Gastroesophageal sphincter (tissue), 4 donors: ENCODE results near the gene IL17RA. TPM values are rescaled to one million over a fixed set of nuclear protein-coding genes. Genes with fewer than 3 reads are reported as not detected.
"Not testable (repeated sequence)": the region's sequence is repeated elsewhere in the genome, so short reads cannot be mapped to it uniquely, and the experiment has no call there.

Source experiments
- ATAC-seq: fragments of 150-250 bp; one replicate; pipeline ENCODE4 v1.9.1; 2016; ENCODE audit warnings: mild to moderate bottlenecking, moderate library complexity
- H3K27ac ChIP-seq, 4 donors: fragments of 200-600 bp; sonication (generic) in 3 of 4; 1 replicate in 3 of 4; 2 replicates in 1 of 4; pipeline ENCODE4 v1.5.1; 2016 to 2019
- H3K27me3 ChIP-seq: fragments of 200-600 bp; sonication (generic); one replicate; pipeline ENCODE4 v1.5.1; 2019
- H3K36me3 ChIP-seq, 2 donors: fragments of 200-600 bp; sonication (generic); one replicate each; pipeline ENCODE4 v1.5.1; 2019; ENCODE audit warnings: control low read depth in 1 of 2
- H3K4me1 ChIP-seq, 3 donors: fragments of 200-600 bp; sonication (generic); 1 replicate in 2 of 3; 2 replicates in 1 of 3; pipeline ENCODE4 v1.5.1; 2016 to 2019; ENCODE audit warnings: control low read depth in 2 of 3
- H3K4me3 ChIP-seq, 2 donors: fragments of 200-600 bp; sonication (generic); one replicate each; pipeline ENCODE4 v1.5.1; 2019; ENCODE audit warnings: mild to moderate bottlenecking in 1 of 2, moderate library complexity in 1 of 2
- H3K9me3 ChIP-seq, 3 donors: fragments of 200-600 bp; sonication (generic); one replicate each; pipeline ENCODE4 v1.5.1; 2017 to 2019; ENCODE audit warnings: control low read depth in 2 of 3
- CTCF ChIP-seq, 4 experiments: fragments of 200-600 bp in 2 of 4; fragments of 450-650 bp in 2 of 4; sonication (generic) in 1 of 4; IDR thresholded peaks; one replicate each; pipeline ENCODE4 v1.5.1; 2017 to 2019; ENCODE audit warnings: antibody characterized with exemption in 4 of 4, mild to moderate bottlenecking in 2 of 4, moderate library complexity in 2 of 4
- EP300 ChIP-seq: sonication (generic); formaldehyde crosslinking; IDR thresholded peaks from one replicate; pipeline ENCODE4 v1.6.1; 2017; ENCODE audit warnings: antibody characterized with exemption, mild to moderate bottlenecking
- POLR2A ChIP-seq, 2 donors: fragments of 450-650 bp; IDR thresholded peaks; one replicate each; pipeline ENCODE4 v1.6.1; 2017; ENCODE audit warnings: antibody characterized with exemption in 2 of 2, mild to moderate bottlenecking in 2 of 2, moderate library complexity in 1 of 2
- POLR2AphosphoS5 ChIP-seq: sonication (generic); formaldehyde crosslinking; IDR thresholded peaks from one replicate; pipeline ENCODE4 v1.6.1; 2017; ENCODE audit warnings: antibody characterized with exemption
- WGBS, 2 donors: methylation state at CpG; one replicate each; pipeline ENCODE4 v1.1.5; 2018; ENCODE audit warnings: low coverage in 1 of 2; 5-methylcytosine and 5-hydroxymethylcytosine counted together
- total RNA-seq, 4 donors: library from RNA; depleted of rRNA; stranded (reverse); fragments of >200 nt; gene quantifications; one replicate each; pipeline ENCODE4 v1.1.0, GENCODE V29; 2016

IL17RA gene
- total RNA-seq, 4 donors from 2014 or later, result 5.9 to 15.6 (median 14.2) TPM

- TF ChIP-seq EP300 (no peak), POLR2AphosphoS5 (no peak), CTCF (IDR thresholded peaks at IDR 0.05) (no peak), POLR2A (IDR thresholded peaks at IDR 0.05) (no peak)
- Histone ChIP-seq H3K9me3 (no peaks in the 10 kb centered on the region), H3K4me3 (no peak overlapping the region), H3K27ac (no peak overlapping the region), H3K4me1 (no peaks in the 10 kb centered on the region), H3K27me3 (no peaks in the 10 kb centered on the region), H3K36me3 (peaks cover 0 to 87% of the 10 kb centered on the region in 2 donors)
- no peak for ATAC-seq
- 87 to 92% methylated on average over 4 to 6 of the region's 9 CpGs for WGBS, 2 donors
Observed at GRCh38 chr22:17143101-17143500, 58.3 kb downstream of the IL17RA start.

- TF ChIP-seq POLR2AphosphoS5 (no peak), EP300 (no peak)
- no peak overlapping the region for H3K27ac ChIP-seq
- H3K4me3 ChIP-seq, result no peak overlapping the region
- no peaks in the 10 kb centered on the region for H3K4me1 ChIP-seq
- H3K27me3 ChIP-seq, result no peaks in the 10 kb centered on the region
- no peak for ATAC-seq
- 80 to 86% methylated on average over 2 to 7 of the region's 8 CpGs for WGBS, 2 donors
- peaks cover 0 to 87% of the 10 kb centered on the region in 2 donors for H3K36me3 ChIP-seq
- H3K9me3 ChIP-seq, result no peaks in the 10 kb centered on the region
Observed at GRCh38 chr22:17143826-17144225, 59.0 kb downstream of the IL17RA start.

- TF ChIP-seq POLR2AphosphoS5, result no peak
- no peak for TF ChIP-seq EP300
- TF ChIP-seq CTCF (IDR thresholded peaks at IDR 0.05), result no peak
- no peak for TF ChIP-seq POLR2A (IDR thresholded peaks at IDR 0.05)
- H3K36me3 ChIP-seq, result peaks cover 0 to 83% of the 10 kb centered on the region in 2 donors
- H3K9me3 ChIP-seq, result no peaks in the 10 kb centered on the region
- WGBS, 2 donors, result 48% methylated on average over 2 of the region's 8 CpGs; no CpG with 5 or more reads in 1 of the 2 donors
- H3K4me1 ChIP-seq, result no peaks in the 10 kb centered on the region
- H3K4me3 ChIP-seq, result no peak overlapping the region
- no peak overlapping the region for H3K27ac ChIP-seq
- no peak for ATAC-seq
- H3K27me3 ChIP-seq, result no peaks in the 10 kb centered on the region
Observed at GRCh38 chr22:17145021-17145680, 60.4 kb downstream of the IL17RA start.

GRCh38 chr22:17147458-17147857 is 62.7 kb downstream of the IL17RA start:
- peaks cover 0 to 60% of the 10 kb centered on the region in 2 donors for H3K36me3 ChIP-seq
- ATAC-seq, H3K27me3 ChIP-seq, H3K27ac ChIP-seq, H3K9me3 ChIP-seq, H3K4me3 ChIP-seq, H3K4me1 ChIP-seq: not testable (repeated sequence)
- 91 to 94% methylated on average over 17 to 18 of the region's 30 CpGs for whole genome bisulfite sequencing, 2 donors

- Histone ChIP-seq H3K4me1 (peaks cover 0 to 12% (median 0%) of the 10 kb centered on the region in 3 donors), H3K9me3 (no peaks in the 10 kb centered on the region), H3K4me3 (no peak overlapping the region), H3K27ac (no peak overlapping the region), H3K27me3 (no peaks in the 10 kb centered on the region), H3K36me3 (peaks cover 0 to 42% of the 10 kb centered on the region in 2 donors)
- ATAC-seq, result no peak
- TF ChIP-seq POLR2A (IDR thresholded peaks at IDR 0.05), result no peak
- no peak for TF ChIP-seq POLR2AphosphoS5
- no peak for TF ChIP-seq CTCF (IDR thresholded peaks at IDR 0.05)
- no peak for TF ChIP-seq EP300
- WGBS, 2 donors, result 75 to 80% methylated on average over 2 to 4 of the region's 9 CpGs
Observed at GRCh38 chr22:17149076-17149815, 64.4 kb downstream of the IL17RA start.

- Histone ChIP-seq H3K36me3 (peaks cover 0 to 24% of the 10 kb centered on the region in 2 donors), H3K4me1 (peaks cover 0 to 37% (median 3%) of the 10 kb centered on the region in 3 donors), H3K4me3 (no peak overlapping the region), H3K27me3 (no peaks in the 10 kb centered on the region), H3K27ac (no peak overlapping the region), H3K9me3 (no peaks in the 10 kb centered on the region)
- WGBS, 2 donors, result 29 to 78% methylated on average over 1 to 5 of the region's 6 CpGs
- no peak for ATAC-seq
- TF ChIP-seq CTCF (IDR thresholded peaks at IDR 0.05), result no peak
- no peak for TF ChIP-seq EP300
- no peak for TF ChIP-seq POLR2AphosphoS5
- no peak for TF ChIP-seq POLR2A (IDR thresholded peaks at IDR 0.05)
Observed at GRCh38 chr22:17152340-17152739, 67.5 kb downstream of the IL17RA start.
